Ishikawa (cell line): ENCODE data around the gene GRM1.

Experiments
- CEBPB ChIP-seq: IDR thresholded peaks from 2 replicates; pipeline ENCODE4 v1.6.1; 2012
- CREB1 ChIP-seq: IDR thresholded peaks from 2 replicates; pipeline ENCODE4 v1.6.1; 2012; ENCODE audit warnings: low read depth
- EGR1 ChIP-seq: IDR thresholded peaks from 2 replicates; pipeline ENCODE4 v1.6.1; 2012
- EP300 ChIP-seq: IDR thresholded peaks from 2 replicates; pipeline ENCODE4 v1.6.1; 2012; ENCODE audit warnings: borderline replicate concordance
- FOXM1 ChIP-seq: IDR thresholded peaks from 2 replicates; pipeline ENCODE4 v1.6.1; 2012; ENCODE audit warnings: low read depth, borderline replicate concordance
- NFIC ChIP-seq: IDR thresholded peaks from 2 replicates; pipeline ENCODE4 v1.6.1; 2012
- RAD21 ChIP-seq: IDR thresholded peaks from 2 replicates; pipeline ENCODE4 v1.6.1; 2012; ENCODE audit warnings: low read depth
- TAF1 ChIP-seq: IDR thresholded peaks from 2 replicates; pipeline ENCODE4 v1.6.1; 2012; ENCODE audit warnings: low read depth, mild to moderate bottlenecking
- TCF12 ChIP-seq: IDR thresholded peaks from 2 replicates; pipeline ENCODE4 v1.6.1; 2012; ENCODE audit warnings: low read depth
- TEAD4 ChIP-seq: IDR thresholded peaks from 2 replicates; pipeline ENCODE4 v1.6.1; 2012
- YY1 ChIP-seq: IDR thresholded peaks from 2 replicates; pipeline ENCODE4 v1.6.1; 2012; ENCODE audit warnings: low read depth
- ZBTB7A ChIP-seq: IDR thresholded peaks from 2 replicates; pipeline ENCODE4 v1.6.1; 2012; ENCODE audit warnings: low read depth
- TF ChIP-seq, protein P1 (sequence below): IDR thresholded peaks from 2 replicates; pipeline ENCODE4 v1.6.1; 2012; ENCODE audit warnings: low read depth, mild to moderate bottlenecking
- TF ChIP-seq, protein P2 (sequence below): IDR thresholded peaks from 2 replicates; pipeline ENCODE4 v1.6.1; 2012
- TF ChIP-seq, protein P3 (sequence below): IDR thresholded peaks from 2 replicates; pipeline ENCODE4 v1.6.1; 2012

The GRM1 gene

DNA sequence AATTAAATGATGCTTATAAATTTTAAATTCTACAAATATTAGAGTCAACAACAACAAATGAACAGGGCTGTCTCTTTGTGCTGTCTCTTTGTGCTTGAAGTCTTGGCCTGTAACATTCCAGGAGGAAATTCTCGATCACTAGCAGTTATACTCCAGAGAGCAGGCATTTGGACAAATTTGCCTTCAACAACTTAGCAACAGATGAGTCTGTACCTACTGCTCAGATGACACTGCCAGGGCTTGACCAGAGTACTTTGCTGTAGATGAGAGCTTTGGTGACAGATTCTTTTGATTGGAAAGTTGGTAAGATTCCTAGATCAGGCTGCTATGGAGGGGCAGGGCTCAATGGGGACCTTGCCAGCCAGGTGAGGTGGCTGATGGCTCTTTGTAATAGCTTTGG, 217.2 kb downstream of the GRM1 start:
- TF ChIP-seq ZBTB7A (no peak), CREB1 (no peak), YY1 (no peak), TCF12 (no peak), RAD21 (no peak), EP300 (no peak), FOXM1 (no peak), TEAD4 (no peak), NFIC (no peak), TAF1 (no peak), EGR1 (no peak), CEBPB (no peak)

DNA sequence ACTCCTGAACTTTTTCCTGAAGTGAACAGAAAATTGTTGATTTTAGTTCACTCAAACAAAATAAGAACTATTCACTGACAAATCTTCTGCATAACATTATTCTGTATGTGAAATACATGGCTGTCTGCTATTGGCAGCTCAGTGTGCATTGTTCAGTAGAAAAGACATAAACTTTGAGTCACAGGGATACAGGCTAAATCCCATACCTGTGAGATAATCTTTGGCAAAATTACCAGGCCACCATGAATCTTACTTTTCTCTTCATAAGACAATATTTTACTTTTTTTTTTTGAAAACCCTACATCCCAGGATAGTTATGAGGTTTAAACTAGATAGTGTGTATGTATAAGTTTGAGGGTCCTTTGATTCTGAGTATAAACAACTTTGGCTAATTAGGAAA, 224.8 kb downstream of the GRM1 start:
- TF ChIP-seq CEBPB (no peak), YY1 (no peak), NFIC (no peak), EP300 (no peak), EGR1 (no peak), TEAD4 (no peak), RAD21 (no peak)
- TF ChIP-seq, protein P1, sequence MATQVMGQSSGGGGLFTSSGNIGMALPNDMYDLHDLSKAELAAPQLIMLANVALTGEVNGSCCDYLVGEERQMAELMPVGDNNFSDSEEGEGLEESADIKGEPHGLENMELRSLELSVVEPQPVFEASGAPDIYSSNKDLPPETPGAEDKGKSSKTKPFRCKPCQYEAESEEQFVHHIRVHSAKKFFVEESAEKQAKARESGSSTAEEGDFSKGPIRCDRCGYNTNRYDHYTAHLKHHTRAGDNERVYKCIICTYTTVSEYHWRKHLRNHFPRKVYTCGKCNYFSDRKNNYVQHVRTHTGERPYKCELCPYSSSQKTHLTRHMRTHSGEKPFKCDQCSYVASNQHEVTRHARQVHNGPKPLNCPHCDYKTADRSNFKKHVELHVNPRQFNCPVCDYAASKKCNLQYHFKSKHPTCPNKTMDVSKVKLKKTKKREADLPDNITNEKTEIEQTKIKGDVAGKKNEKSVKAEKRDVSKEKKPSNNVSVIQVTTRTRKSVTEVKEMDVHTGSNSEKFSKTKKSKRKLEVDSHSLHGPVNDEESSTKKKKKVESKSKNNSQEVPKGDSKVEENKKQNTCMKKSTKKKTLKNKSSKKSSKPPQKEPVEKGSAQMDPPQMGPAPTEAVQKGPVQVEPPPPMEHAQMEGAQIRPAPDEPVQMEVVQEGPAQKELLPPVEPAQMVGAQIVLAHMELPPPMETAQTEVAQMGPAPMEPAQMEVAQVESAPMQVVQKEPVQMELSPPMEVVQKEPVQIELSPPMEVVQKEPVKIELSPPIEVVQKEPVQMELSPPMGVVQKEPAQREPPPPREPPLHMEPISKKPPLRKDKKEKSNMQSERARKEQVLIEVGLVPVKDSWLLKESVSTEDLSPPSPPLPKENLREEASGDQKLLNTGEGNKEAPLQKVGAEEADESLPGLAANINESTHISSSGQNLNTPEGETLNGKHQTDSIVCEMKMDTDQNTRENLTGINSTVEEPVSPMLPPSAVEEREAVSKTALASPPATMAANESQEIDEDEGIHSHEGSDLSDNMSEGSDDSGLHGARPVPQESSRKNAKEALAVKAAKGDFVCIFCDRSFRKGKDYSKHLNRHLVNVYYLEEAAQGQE = no peak

DNA sequence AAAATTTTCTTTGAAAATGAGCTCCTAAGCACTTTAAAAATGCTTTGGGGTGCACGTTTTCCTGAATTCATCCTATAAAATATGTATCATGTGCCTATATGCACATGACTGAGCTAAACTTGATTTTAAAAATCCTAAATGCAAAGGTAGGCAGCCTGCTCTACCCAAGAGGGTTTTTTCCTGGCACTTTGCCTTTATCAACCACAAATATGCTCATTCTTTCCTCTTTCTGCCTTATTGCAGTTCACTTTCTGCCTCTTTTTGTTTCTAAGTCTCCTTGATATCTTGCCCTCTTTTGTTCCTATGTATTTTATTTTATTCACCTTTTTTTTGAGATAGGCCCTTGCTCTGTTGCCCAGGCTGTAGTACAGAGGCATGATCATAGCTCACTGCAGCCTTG, 229.3 kb downstream of the GRM1 start:
- no peak for TF ChIP-seq CREB1
- no peak for TF ChIP-seq TCF12

DNA sequence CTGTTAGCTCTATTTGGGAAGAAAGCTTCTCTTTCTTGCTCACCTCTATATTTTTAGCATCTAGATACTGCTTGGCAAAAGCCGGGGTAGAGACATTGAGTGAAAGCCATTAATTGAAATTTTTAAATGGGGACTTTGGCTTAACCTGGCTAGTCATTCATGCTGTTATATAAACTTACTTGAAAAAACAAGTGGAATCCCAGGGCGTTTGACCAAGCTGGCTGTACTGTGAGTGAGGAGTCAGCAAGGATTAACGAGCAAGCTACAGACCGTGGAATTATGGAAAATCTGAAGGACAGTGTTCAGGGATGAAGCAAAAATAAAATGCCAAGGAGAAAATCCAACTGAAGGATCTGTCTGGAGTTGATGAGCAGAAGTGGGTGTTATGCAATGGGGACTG, 232.0 kb downstream of the GRM1 start:
- no peak for TF ChIP-seq TEAD4
- no peak for TF ChIP-seq CEBPB
- TF ChIP-seq RAD21 = no peak
- no peak for TF ChIP-seq EP300
- no peak for TF ChIP-seq TAF1
- no peak for TF ChIP-seq CREB1
- TF ChIP-seq, protein P1 = no peak
- TF ChIP-seq ZBTB7A = no peak
- TF ChIP-seq YY1 = no peak
- TF ChIP-seq, protein P2, sequence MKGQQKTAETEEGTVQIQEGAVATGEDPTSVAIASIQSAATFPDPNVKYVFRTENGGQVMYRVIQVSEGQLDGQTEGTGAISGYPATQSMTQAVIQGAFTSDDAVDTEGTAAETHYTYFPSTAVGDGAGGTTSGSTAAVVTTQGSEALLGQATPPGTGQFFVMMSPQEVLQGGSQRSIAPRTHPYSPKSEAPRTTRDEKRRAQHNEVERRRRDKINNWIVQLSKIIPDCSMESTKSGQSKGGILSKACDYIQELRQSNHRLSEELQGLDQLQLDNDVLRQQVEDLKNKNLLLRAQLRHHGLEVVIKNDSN = no peak
- TF ChIP-seq EGR1 = no peak
- TF ChIP-seq FOXM1 = no peak
- TF ChIP-seq, protein P3, sequence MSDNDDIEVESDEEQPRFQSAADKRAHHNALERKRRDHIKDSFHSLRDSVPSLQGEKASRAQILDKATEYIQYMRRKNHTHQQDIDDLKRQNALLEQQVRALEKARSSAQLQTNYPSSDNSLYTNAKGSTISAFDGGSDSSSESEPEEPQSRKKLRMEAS = no peak
- no peak for TF ChIP-seq NFIC

DNA sequence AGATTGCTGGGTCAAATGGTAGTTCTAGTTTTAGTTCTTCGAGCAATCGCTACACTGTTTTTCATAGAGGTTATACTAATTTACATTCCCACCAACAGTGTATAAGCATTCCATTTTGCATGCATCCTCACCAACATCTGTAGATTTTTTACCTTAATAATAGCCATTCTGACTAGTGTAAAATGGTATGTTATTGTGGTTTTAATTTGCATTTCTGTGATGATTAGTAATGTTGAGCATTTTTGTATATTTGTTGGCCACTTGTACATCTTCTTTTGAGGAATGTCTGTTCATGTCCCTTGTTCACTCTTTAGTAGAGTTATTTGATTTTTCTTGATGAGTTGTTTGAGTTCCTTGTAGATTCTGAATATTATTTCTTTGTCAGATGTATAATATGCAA, 236.2 kb downstream of the GRM1 start:
- TF ChIP-seq RAD21 = no peak
- TF ChIP-seq, protein P1 = no peak
- no peak for TF ChIP-seq TEAD4
- no peak for TF ChIP-seq CEBPB
- TF ChIP-seq, protein P2 = no peak
- TF ChIP-seq TCF12 = no peak

DNA sequence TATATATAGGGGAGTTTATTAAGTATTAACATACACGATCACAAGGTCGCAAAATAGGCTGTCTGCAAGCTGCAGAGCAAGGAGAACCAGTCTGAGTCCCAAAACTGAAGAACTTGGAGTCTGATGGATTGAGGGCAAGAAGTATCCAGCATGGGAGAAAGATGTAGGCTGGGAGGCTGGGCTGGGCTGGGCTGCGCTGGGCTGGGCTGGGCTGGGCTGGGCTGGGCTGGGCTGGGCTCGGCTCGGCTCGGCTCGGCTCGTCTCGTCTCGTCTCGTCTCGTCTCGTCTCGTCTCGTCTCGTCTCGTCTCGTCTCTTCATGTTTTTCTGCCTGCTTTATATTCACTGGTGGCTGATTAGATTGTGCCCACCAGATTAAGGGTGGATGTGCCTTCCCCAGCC, 238.6 kb downstream of the GRM1 start:
- TF ChIP-seq EGR1 (no peak), RAD21 (no peak), TCF12 (no peak), TEAD4 (no peak), YY1 (no peak), CREB1 (no peak), EP300 (no peak)
- TF ChIP-seq, protein P1 = no peak
- TF ChIP-seq, protein P2 = no peak
- TF ChIP-seq, protein P3 = no peak
